BLaER1 treated with 17β-estradiol and CSF1 and Interleukin-3, amounts not matched to agents 10 nM and 100 nM (cell line): ENCODE results near the gene DUSP15.

Experiments used
- H3K27ac ChIP-seq, 11 experiments: shearing (Covaris generic); formaldehyde crosslinking; 2 replicates each; pipeline ENCODE4 v1.8.1; 2022
- H3K27me3 ChIP-seq, 11 experiments: shearing (Covaris generic); formaldehyde crosslinking; 2 replicates each; pipeline ENCODE4 v1.8.1; 2022
- H3K36me3 ChIP-seq, 11 experiments: shearing (Covaris generic); formaldehyde crosslinking; 2 replicates each; pipeline ENCODE4 v1.8.1; 2022
- H3K4me1 ChIP-seq, 10 experiments: shearing (Covaris generic); formaldehyde crosslinking; 2 replicates each; pipeline ENCODE4 v1.8.1; 2022
- H3K4me2 ChIP-seq, 11 experiments: shearing (Covaris generic); formaldehyde crosslinking; 2 replicates each; pipeline ENCODE4 v1.8.1; 2022
- H3K4me3 ChIP-seq, 10 experiments: shearing (Covaris generic); formaldehyde crosslinking; 2 replicates each; pipeline ENCODE4 v1.8.1; 2022
- H3K9ac ChIP-seq, 11 experiments: shearing (Covaris generic); formaldehyde crosslinking; 2 replicates each; pipeline ENCODE4 v1.8.1; 2022
- H3K9me3 ChIP-seq, 11 experiments: shearing (Covaris generic); formaldehyde crosslinking; replicated peaks in 1 of 11; 2 replicates each; pipeline ENCODE4 v1.8.1; 2022
- H4K20me1 ChIP-seq, 11 experiments: shearing (Covaris generic); formaldehyde crosslinking; 2 replicates each; pipeline ENCODE4 v1.8.1; 2022
- Cebpa-rat ChIP-seq, 11 experiments: shearing (Covaris generic); IDR thresholded peaks; 2 replicates each; pipeline ENCODE4 v1.8.1; 2022

Gene DUSP15

GRCh38 chr20:31864521-31865400 lies 5.6 kb downstream of the DUSP15 start:
- Histone ChIP-seq H3K27ac (no peak overlapping the region), H4K20me1 (peaks cover 0 to 13% (median 0%) of the 10 kb centered on the region in 11 experiments; a peak in 2 of 22 replicates), H3K4me2 (peak overlapping the region in 8 of 11 experiments; percentile 59 to 77 (median 70); a peak in 14 of 22 replicates), H3K36me3 (no peaks in the 10 kb centered on the region), H3K9me3 (no peaks in the 10 kb centered on the region), H3K9ac (peak overlapping the region in 1 of 11 experiments; percentile 33; a peak in 1 of 22 replicates), H3K27me3 (peaks cover 6 to 35% (median 9%) of the 10 kb centered on the region in 11 experiments), H3K4me3 (no peak overlapping the region), H3K4me1 (peaks cover 22 to 64% (median 56%) of the 10 kb centered on the region in 10 experiments)
- TF ChIP-seq Cebpa-rat (IDR thresholded peaks at IDR 0.05), result no peak

- Histone ChIP-seq H4K20me1 (peaks cover 0 to 6% (median 0%) of the 10 kb centered on the region in 11 experiments; a peak in 1 of 22 replicates), H3K27me3 (peaks cover 0 to 24% (median 0%) of the 10 kb centered on the region in 11 experiments; a peak in 5 of 22 replicates), H3K4me1 (peaks cover 10 to 64% (median 56%) of the 10 kb centered on the region in 10 experiments), H3K9ac (peak overlapping the region in 1 of 11 experiments; percentile 33; a peak in 1 of 22 replicates), H3K9me3 (no peaks in the 10 kb centered on the region), H3K4me2 (peak overlapping the region; percentile 4 to 77 (median 66); a peak in 19 of 22 replicates), H3K27ac (no peak overlapping the region), H3K36me3 (no peaks in the 10 kb centered on the region), H3K4me3 (no peak overlapping the region)
- no peak for TF ChIP-seq Cebpa-rat (IDR thresholded peaks at IDR 0.05)
These were observed 6.8 kb downstream of the DUSP15 start for GRCh38 chr20:31863296-31864085.

- Histone ChIP-seq H3K9me3 (no peaks in the 10 kb centered on the region), H3K9ac (no peak overlapping the region), H3K4me2 (peak overlapping the region in 1 of 11 experiments; percentile 96; a peak in 1 of 22 replicates), H3K4me3 (no peak overlapping the region), H3K4me1 (peaks cover 10 to 66% (median 57%) of the 10 kb centered on the region in 10 experiments), H3K27ac (no peak overlapping the region), H3K27me3 (peaks cover 0 to 24% (median 0%) of the 10 kb centered on the region in 11 experiments; a peak in 5 of 22 replicates), H4K20me1 (peaks cover 0 to 6% (median 0%) of the 10 kb centered on the region in 11 experiments; a peak in 3 of 22 replicates), H3K36me3 (no peaks in the 10 kb centered on the region)
- no peak for TF ChIP-seq Cebpa-rat (IDR thresholded peaks at IDR 0.05)
These were observed 7.8 kb downstream of the DUSP15 start for GRCh38 chr20:31862506-31862905.

- H3K36me3 ChIP-seq, result no peaks in the 10 kb centered on the region
- H3K27ac ChIP-seq, result no peak overlapping the region
- peaks cover 0 to 24% (median 0%) of the 10 kb centered on the region in 11 experiments; a peak in 5 of 22 replicates for H3K27me3 ChIP-seq
- peak overlapping the region in 1 of 10 experiments; percentile 60; a peak in 2 of 20 replicates for H3K4me3 ChIP-seq
- peaks cover 0 to 6% (median 0%) of the 10 kb centered on the region in 11 experiments; a peak in 3 of 22 replicates for H4K20me1 ChIP-seq
- no peaks in the 10 kb centered on the region for H3K9me3 ChIP-seq
- no peak for TF ChIP-seq Cebpa-rat (IDR thresholded peaks at IDR 0.05)
- H3K4me2 ChIP-seq, result peak overlapping the region in 10 of 11 experiments; percentile 50 to 100 (median 100); a peak in 17 of 22 replicates
- H3K9ac ChIP-seq, result no peak overlapping the region
- H3K4me1 ChIP-seq, result peaks cover 10 to 70% (median 57%) of the 10 kb centered on the region in 10 experiments
These were observed 8.2 kb downstream of the DUSP15 start for GRCh38 chr20:31862157-31862470.

GRCh38 chr20:31861385-31862156 lies 8.8 kb downstream of the DUSP15 start:
- Histone ChIP-seq H3K4me1 (peaks cover 14 to 75% (median 59%) of the 10 kb centered on the region in 10 experiments), H4K20me1 (peaks cover 0 to 6% (median 0%) of the 10 kb centered on the region in 11 experiments; a peak in 3 of 22 replicates), H3K4me2 (peak overlapping the region; percentile 96 to 100 (median 99)), H3K4me3 (peak overlapping the region; percentile 55 to 76 (median 66)), H3K9me3 (no peaks in the 10 kb centered on the region), H3K27me3 (peaks cover 0 to 24% (median 0%) of the 10 kb centered on the region in 11 experiments; a peak in 5 of 22 replicates), H3K36me3 (no peaks in the 10 kb centered on the region), H3K27ac (peak overlapping the region in 9 of 11 experiments; percentile 38 to 68 (median 53); a peak in 14 of 22 replicates), H3K9ac (peak overlapping the region; percentile 68 to 84 (median 73); a peak in 21 of 22 replicates)
- TF ChIP-seq Cebpa-rat (IDR thresholded peaks at IDR 0.05), result no peak

- H3K27me3 ChIP-seq, result peaks cover 0 to 24% (median 0%) of the 10 kb centered on the region in 11 experiments; a peak in 5 of 22 replicates
- H4K20me1 ChIP-seq, result peaks cover 0 to 6% (median 0%) of the 10 kb centered on the region in 11 experiments; a peak in 3 of 22 replicates
- TF ChIP-seq Cebpa-rat (IDR thresholded peaks at IDR 0.05), result no peak
- H3K9ac ChIP-seq, result peak overlapping the region; percentile 68 to 84 (median 73); a peak in 21 of 22 replicates
- H3K9me3 ChIP-seq, result no peaks in the 10 kb centered on the region
- H3K27ac ChIP-seq, result peak overlapping the region in 9 of 11 experiments; percentile 38 to 68 (median 53); a peak in 14 of 22 replicates
- H3K4me1 ChIP-seq, result peaks cover 15 to 75% (median 61%) of the 10 kb centered on the region in 10 experiments
- no peaks in the 10 kb centered on the region for H3K36me3 ChIP-seq
- peak overlapping the region; percentile 55 to 76 (median 66) for H3K4me3 ChIP-seq
- peak overlapping the region; percentile 96 to 100 (median 99) for H3K4me2 ChIP-seq
These were observed 9.3 kb downstream of the DUSP15 start for GRCh38 chr20:31861135-31861384.

GRCh38 chr20:31860390-31861134 lies 9.8 kb downstream of the DUSP15 start:
- Histone ChIP-seq H3K4me3 (peak overlapping the region; percentile 55 to 76 (median 66)), H3K27me3 (peaks cover 0 to 24% (median 0%) of the 10 kb centered on the region in 11 experiments; a peak in 5 of 22 replicates), H3K27ac (peak overlapping the region in 4 of 11 experiments; percentile 51 to 68 (median 61); a peak in 4 of 22 replicates), H3K4me1 (peaks cover 15 to 75% (median 61%) of the 10 kb centered on the region in 10 experiments), H3K9me3 (no peaks in the 10 kb centered on the region), H3K4me2 (peak overlapping the region; percentile 96 to 100 (median 99)), H3K9ac (peak overlapping the region; percentile 68 to 84 (median 73); a peak in 21 of 22 replicates), H4K20me1 (peaks cover 0 to 6% (median 0%) of the 10 kb centered on the region in 11 experiments; a peak in 3 of 22 replicates), H3K36me3 (no peaks in the 10 kb centered on the region)
- TF ChIP-seq Cebpa-rat (IDR thresholded peaks at IDR 0.05), result no peak
